Mucosa of descending colon (tissue), 3 donors: ENCODE results near the gene ART4. TPM values are rescaled to one million over a fixed set of nuclear protein-coding genes. Genes with fewer than 3 reads are reported as not detected.

ENCODE experiments used
- ATAC-seq: fragments of 200-7000 bp; cut with Tn5 transposase; one replicate; pipeline ENCODE4 v1.9.1; 2020; ENCODE audit warnings: mild to moderate bottlenecking, moderate library complexity
- DNase-seq, 3 donors: peaks; one replicate each; pipeline ENCODE4 v3.0.0-alpha.2; 2020
- H3K36me3 ChIP-seq: fragments of 200-600 bp; one replicate; pipeline ENCODE4 v1.8.0; 2021; ENCODE audit warnings: low read depth, mild to moderate bottlenecking
- H3K4me1 ChIP-seq: fragments of 200-600 bp; one replicate; pipeline ENCODE4 v1.8.0; 2021; ENCODE audit warnings: low read depth, mild to moderate bottlenecking
- H3K4me3 ChIP-seq: fragments of 200-600 bp; one replicate; pipeline ENCODE4 v1.8.0; 2021; ENCODE audit warnings: mild to moderate bottlenecking
- H3K9me3 ChIP-seq: fragments of 200-600 bp; one replicate; pipeline ENCODE4 v1.8.0; 2021; ENCODE audit warnings: mild to moderate bottlenecking
- CTCF ChIP-seq: fragments of 200-600 bp; IDR thresholded peaks from one replicate; pipeline ENCODE4 v1.8.0; 2022; ENCODE audit warnings: antibody characterized with exemption, mild to moderate bottlenecking
- intact Hi-C, 2 donors: fragments of 100-400 bp; cut with DNase I in 1 of 2; cut with micrococcal nuclease in 1 of 2; formaldehyde crosslinking; loops; one replicate each; pipeline versions ENCODE4 v1.11.0 to v1.11.1; 2022; cut with DNase I, micrococcal nuclease
- total RNA-seq, 3 donors: library from RNA; stranded (reverse); fragmentation: NEBNext Ultra II Directional in 2 of 3; extraction: Animal tissue kit (Norgen Biotek cat#: 25700) in 2 of 3; gene quantifications; one replicate each; pipeline versions ENCODE4 v1.2.1 to v1.2.4, GENCODE V29; 2021 to 2023
- donor health status: DM: no; HTN: no; CAD: no; lungs with moderate emphysema.
- donor health status: DM: no; HTN: no; CAD: no.
- donor health status: DM: no; HTN: yes; CAD: no.

Gene ART4
- total RNA-seq, 3 donors from 2014 or later = 0.06 to 1.9 (median 0.54) TPM

GRCh38 chr12:14836336-14837210 lies 6.8 kb downstream of the ART4 start:
- peaks cover 5% of the 10 kb centered on the region for H3K4me1 ChIP-seq
- intact Hi-C loops = no loop called here
- H3K9me3 ChIP-seq = no peaks in the 10 kb centered on the region
- H3K36me3 ChIP-seq = no peaks in the 10 kb centered on the region
- no peak overlapping the region for H3K4me3 ChIP-seq
- no peak for DNase-seq
- ATAC-seq = peak; percentile 35
- no peak for TF ChIP-seq CTCF

- Histone ChIP-seq H3K9me3 (no peaks in the 10 kb centered on the region), H3K4me1 (no peaks in the 10 kb centered on the region), H3K36me3 (no peaks in the 10 kb centered on the region), H3K4me3 (no peak overlapping the region)
- intact Hi-C loops = no loop called here
- DNase-seq = no peak
- no peak for ATAC-seq
- no peak for TF ChIP-seq CTCF
Observed at GRCh38 chr12:14834509-14834908, 8.8 kb downstream of the ART4 start.

- Histone ChIP-seq H3K9me3 (no peaks in the 10 kb centered on the region), H3K4me3 (no peak overlapping the region), H3K36me3 (no peaks in the 10 kb centered on the region), H3K4me1 (no peaks in the 10 kb centered on the region)
- intact Hi-C loops = no loop called here
- no peak for ATAC-seq
- DNase-seq = no peak
- no peak for TF ChIP-seq CTCF
Observed at GRCh38 chr12:14833952-14834351, 9.4 kb downstream of the ART4 start.

GRCh38 chr12:14833336-14833735 lies 10.0 kb downstream of the ART4 start:
- DNase-seq = no peak
- no peaks in the 10 kb centered on the region for H3K9me3 ChIP-seq
- intact Hi-C loops = no loop called here
- no peaks in the 10 kb centered on the region for H3K4me1 ChIP-seq
- no peak for ATAC-seq
- H3K4me3 ChIP-seq = no peak overlapping the region
- TF ChIP-seq CTCF = no peak
- no peaks in the 10 kb centered on the region for H3K36me3 ChIP-seq

- no peaks in the 10 kb centered on the region for H3K36me3 ChIP-seq
- no peak for TF ChIP-seq CTCF
- H3K4me1 ChIP-seq = no peaks in the 10 kb centered on the region
- H3K9me3 ChIP-seq = no peaks in the 10 kb centered on the region
- DNase-seq (no peak), ATAC-seq (peak; percentile 25)
- intact Hi-C loops = no loop called here
- no peak overlapping the region for H3K4me3 ChIP-seq
Observed at GRCh38 chr12:14828892-14829291, 14.4 kb downstream of the ART4 start.
